Stimulated activated CD8-positive, alpha-beta memory T cell treated with anti-CD3 and anti-CD28 coated beads, Interleukin-7, amount 100 ng/mL, for 48 hours (primary cell): ENCODE results near the gene CTTNBP2NL.
"Not testable (repeated sequence)": the region's sequence is repeated elsewhere in the genome, so short reads cannot be mapped to it uniquely, and the experiment has no call there.

Source experiments
- DNase-seq, 2 donors: peaks; one replicate each; pipeline ENCODE4 v3.0.0-alpha.2; 2020; ENCODE audit warnings: low read depth in 1 of 2; ENCODE audit errors: extremely low read depth in 1 of 2

CTTNBP2NL gene

DNA sequence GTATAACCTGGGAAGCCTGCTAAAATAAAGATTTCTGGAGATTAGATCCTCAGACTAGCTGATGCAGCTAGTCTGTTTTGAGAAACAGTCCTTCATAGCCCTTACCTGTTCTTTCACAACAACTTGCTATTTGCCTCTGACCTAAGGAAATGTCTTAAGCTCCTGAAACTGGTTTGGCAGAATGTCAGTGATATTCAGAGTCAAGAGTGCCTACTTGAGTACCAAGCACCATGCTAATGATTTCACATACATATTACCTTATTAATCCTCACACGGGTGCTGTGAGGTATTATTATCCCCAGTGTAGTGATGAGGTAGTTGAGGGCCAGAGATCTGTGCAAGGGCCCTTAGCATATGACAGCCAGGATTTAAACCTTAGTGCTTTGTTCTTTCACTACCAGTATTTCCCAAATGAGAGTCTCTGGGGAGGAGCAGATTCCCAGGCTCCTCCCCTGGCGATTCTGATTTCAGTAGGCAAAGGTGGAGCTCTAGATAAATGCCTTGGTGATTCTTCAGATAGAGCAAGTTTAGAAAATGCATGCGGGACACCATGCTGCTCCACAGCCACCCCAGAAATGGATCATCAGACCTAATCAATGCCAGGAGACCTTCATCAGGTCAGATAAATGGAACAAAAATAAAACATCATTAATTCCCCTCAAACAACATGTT is 65.3 kb downstream of the CTTNBP2NL start:
- no peak for DNase-seq

DNA sequence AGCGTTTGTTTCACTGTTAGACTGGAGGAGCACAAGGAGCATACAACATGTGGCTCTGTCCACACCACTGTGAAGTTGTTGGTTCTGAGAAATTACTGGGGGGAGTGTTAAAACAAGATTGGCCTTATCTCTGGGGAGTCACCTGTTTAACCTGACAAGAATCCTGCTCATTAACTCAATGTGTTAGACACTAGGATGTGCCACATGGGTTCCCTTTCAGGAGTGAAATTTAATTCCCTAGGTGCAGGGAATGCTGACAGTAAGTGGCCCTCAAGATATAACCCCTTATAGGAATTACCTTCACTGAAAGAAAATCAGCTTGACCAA is 66.9 kb downstream of the CTTNBP2NL start:
- DNase-seq: no peak

DNA sequence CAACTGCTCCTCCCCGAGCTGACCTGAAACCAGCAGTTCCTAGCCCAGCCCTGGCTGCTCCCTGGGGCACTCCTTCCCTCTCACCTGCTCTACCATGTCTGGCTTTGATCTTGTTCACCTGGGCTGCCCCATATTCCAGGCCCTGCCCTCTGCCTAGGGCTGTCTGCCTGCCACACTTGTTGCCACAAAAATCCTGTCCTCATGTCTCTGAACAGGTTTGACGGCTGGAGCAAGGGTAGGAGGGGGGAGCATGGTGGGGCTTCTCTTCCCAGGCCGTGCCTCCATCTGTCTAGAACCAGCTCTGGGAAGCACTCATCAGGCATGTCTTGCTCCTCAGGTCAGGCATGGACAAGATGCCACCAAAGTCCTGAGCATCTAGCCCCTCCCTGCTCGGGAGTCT is 68.5 kb downstream of the CTTNBP2NL start:
- DNase-seq: no peak

DNA sequence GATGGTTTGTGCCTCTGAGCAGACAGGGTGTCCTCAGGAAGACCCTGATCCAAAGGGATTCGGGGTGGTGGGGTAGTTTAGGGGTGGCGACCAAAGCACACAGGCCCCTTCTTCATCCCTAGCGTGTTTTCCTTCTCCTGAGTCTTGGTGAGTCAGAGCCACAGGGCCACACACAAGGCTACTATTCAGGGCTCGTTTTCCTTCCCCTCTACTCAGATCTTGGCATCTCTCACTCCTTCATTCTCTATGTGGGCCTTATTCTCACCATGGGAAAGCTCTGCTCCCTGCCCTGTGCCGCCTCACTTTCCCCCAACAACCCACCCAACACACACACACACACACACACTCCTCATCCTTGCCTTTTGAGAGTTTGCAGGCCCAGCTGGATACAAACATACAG is 69.1 kb downstream of the CTTNBP2NL start:
- no peak for DNase-seq

DNA sequence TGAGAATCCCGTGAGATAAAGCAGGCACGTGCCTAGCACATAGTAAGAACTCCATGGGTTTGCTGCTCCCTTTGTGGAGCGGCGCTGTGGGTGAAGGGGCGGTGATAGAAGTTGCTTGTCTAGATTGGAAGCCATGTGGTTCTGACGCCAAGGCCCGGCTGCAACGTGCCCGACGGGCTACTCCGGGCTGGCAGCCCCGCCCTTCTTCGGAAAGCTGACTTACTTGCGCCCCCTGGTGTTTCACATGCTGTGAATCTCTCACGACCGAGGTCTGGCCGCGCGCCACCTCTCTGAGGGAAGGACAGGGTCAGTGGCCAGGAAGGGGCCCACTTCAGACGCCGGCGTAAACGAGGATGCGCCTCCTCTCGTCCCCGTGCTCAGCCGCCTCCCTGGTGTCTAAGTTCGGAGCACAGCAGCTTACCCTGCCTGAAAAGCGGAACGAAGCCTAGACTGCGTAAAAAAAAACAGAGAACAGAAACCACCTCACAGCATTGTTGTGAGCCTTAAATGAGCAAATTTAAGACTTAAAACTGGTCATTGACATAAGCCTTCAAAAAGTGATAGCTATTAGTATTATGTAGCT is 70.2 kb downstream of the CTTNBP2NL start:
- peak; percentile 66 to 81 for DNase-seq

DNA sequence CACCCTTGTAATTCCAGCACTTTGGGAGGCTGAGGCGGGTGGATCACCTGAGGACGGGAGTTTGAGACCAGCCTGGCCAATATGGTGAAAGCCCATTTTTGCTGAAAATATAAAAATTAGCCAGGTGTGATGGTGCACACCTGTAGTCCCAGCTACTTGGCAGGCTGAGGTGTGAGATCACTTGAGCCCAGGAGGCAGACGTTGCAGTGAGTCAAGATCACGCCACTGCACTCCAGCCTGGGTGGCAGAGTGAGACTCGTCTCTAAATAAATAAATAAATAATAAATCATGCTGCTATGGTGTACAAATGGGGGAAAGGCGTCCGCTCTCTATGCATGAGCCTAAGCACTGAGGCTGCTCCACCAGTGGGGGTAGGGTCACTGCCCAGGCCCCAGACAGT is 74.3 kb downstream of the CTTNBP2NL start:
- not testable (repeated sequence) for DNase-seq

- no peak for DNase-seq
Measured at GRCh38 chr1:112470966-112471365, 75.0 kb downstream of the CTTNBP2NL start.

DNA sequence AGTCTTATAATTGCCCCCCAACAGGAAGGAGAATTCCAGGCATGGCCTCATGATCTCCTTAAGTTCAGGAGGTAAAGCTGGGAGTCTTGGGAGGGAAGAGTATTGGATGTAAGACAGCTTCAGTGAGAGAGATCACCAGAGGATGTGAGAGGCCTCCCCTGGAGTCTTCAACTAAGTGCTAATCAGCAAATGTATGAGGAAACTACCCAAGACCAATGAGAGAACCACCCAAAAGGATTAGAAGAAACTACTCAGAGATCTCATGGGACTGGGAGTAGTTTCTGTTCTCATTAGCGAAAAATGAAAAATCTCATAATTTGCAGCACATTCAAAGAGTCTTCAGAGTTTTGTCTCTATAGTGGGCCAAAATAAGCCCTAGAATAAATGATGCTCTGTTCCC is 76.1 kb downstream of the CTTNBP2NL start:
- no peak for DNase-seq

- DNase-seq: no peak
Measured at GRCh38 chr1:112477550-112477949, 81.5 kb downstream of the CTTNBP2NL start.

DNA sequence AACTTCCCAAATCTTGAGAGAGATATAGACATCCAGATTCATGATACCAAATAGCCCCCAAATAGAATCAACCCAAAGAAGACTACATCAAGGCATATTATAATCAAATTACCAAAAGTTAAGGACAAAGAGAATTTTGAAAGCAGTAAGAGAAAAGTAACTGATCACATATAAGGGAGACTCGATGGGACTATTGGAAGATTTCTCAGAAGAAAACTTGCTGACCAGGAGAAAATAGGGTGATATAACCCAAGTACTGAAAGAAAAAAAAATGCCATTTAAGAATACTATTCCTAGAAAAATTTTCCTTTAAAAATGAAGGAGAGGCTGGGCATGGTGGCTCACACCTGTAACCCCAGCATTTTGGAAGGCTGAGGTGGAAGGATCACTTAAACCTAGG is 82.3 kb downstream of the CTTNBP2NL start:
- DNase-seq: no peak

DNA sequence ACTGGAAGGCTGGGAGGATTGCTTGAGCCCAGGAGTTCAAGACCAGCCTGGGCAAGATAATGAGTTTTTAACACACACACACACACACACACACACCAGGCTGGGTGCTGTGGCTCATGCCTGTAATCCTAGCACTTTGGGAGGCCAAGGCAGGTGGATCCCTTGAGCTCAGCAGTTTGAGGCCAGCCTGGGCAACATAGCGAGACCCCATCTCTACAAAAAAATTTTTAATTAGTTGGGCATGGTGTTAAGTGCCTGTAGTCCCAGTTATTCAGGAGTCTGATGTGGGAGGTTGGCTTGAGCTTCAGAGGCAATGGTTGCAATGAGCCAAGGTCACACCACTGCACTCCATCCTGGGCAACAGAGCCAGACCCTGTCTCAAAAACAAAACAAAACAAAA is 90.0 kb downstream of the CTTNBP2NL start:
- DNase-seq: not testable (repeated sequence)

GRCh38 chr1:112487686-112488085 is 91.7 kb downstream of the CTTNBP2NL start:
- not testable (repeated sequence) for DNase-seq

DNA sequence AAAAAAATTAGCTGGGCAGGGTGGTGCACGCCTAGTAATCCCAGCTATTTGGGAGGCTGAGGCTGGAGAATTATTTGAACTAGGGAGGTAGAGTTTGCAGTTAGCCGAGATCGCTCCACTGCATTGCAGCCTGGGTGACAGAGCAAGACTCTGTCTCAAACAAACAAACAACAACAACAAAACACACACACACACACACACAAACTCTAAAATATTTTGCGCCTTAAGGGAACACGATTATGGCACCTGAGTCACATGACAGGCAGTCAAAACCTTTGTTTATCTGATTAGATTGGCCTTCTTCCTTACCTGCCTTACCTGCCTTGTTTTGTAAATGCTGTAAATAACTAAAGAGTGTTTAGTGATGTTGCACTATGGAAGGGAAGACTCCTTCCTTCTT is 92.1 kb downstream of the CTTNBP2NL start:
- no peak for DNase-seq

DNA sequence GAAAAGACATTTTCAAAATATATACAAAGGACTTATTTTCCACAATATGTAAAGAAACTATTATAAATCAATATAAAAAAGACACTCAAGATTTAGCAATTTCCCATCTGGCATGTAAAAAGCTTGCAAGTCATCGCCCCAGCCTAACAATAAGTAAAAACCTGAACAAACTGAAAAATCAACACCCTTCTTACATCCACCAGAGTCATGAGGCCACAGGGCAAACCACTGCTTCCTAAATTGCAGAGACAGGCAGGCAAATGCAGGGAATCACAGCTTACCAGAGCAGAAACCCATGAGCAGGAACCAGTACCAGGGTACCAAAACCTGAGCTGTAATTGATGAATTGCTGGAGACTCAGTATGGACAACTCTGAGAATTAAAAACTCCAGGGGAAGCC is 96.1 kb downstream of the CTTNBP2NL start:
- no peak for DNase-seq

- no peak for DNase-seq
Measured at GRCh38 chr1:112493351-112493750, 97.3 kb downstream of the CTTNBP2NL start.

- DNase-seq: no peak
Measured at GRCh38 chr1:112496290-112496689, 100.3 kb downstream of the CTTNBP2NL start.

- DNase-seq: peak; percentile 21 to 33
Measured at GRCh38 chr1:112501810-112502641, 106.0 kb downstream of the CTTNBP2NL start.

GRCh38 chr1:112502826-112503225 is 106.8 kb downstream of the CTTNBP2NL start:
- DNase-seq: no peak

DNA sequence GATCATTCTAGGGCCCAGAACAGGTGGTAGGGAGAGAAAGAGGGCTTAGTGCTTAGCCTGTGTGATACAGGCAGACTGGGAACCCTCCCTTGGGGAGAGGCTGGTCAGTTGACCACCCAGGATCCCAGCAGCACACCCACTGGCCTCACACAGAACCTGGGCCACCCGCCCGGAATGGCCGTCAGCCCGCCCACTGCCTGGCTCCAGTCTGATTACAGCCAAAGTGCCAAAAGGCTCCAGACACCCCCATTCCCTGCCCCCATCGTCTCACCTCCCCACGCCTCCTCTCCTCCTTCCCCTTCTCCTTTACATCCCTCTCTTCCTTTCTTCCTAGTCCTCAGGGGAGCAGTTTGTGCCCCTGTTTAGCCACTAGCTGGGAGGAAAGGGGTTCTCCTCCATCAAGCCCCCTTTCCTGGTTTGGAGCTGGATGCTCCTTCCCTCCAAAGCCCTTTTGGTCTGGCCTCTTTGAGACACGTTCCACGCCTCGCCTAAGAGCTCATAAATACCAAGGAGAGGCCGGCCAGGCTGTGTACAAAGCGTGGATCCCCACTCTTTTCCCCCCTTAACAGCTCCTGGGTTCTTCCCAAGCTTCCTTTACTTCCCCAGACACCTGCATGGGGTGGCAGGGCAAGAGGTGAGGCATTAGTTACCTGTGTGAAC is 108.1 kb downstream of the CTTNBP2NL start:
- DNase-seq: no peak

- DNase-seq: no peak
Measured at GRCh38 chr1:112504661-112505399, 108.8 kb downstream of the CTTNBP2NL start.

GRCh38 chr1:112505400-112505785 is 109.4 kb downstream of the CTTNBP2NL start:
- no peak for DNase-seq
